CD4-positive, alpha-beta T cell treated with Interleukin-21 for 1 hour (primary cell): Measurements from ENCODE around the gene SAMD11.
A peak's percentile ranks its signal among the peaks of the same experiment; 100 is the strongest.

Experiments used
- DNase-seq: peaks from one replicate; pipeline ENCODE4 v3.0.0-alpha.2; 2020

SAMD11 gene

DNA sequence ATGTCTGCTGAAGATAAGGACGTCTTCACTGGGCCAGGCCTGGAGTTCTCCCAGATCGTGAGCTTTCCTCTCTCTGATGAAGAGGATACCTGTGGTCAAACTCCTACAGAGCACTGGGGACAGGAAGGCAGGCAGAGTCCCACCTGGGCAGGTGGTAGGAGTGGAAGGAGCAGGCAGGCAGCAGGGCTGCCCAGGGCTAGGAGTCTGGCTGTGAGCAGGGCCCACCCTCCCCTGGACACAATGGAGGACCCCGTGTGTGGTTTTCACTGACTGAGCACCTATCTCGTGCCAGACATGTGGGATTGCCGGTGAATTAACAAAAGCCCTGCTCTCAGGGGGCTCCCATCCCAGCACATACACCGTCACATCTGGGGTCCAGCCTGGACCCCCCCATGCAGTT is 4.9 kb upstream of the SAMD11 start:
- DNase-seq: no peak

DNA sequence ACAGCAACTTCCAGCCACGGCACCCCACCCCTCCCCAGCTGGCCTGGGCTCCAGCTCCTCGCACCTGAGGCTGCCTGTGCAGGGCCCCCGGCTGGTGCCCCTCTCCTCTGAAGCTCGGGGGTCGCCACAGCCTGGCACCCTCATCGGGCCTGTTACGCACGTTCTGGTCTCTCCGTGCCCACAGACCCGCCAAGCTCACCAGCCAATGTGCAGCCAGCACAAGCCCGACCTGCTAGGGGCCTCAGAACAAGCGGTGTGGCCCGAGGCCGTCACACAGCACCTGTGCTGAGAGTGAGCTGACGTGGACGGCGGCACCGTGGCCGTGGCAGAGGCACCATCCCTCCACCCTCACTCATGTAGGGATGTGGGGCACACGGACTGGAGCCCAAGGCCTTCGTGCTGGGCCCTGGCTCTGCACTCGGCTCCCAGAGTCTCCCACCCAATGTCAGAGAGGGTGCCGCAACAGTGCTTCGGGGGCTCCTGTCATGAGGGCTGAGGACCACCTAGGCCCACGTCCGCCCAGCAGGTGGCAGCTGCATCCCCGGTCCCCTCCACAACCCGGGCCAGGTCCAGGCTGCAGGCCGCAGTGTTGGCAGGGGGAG is 4.4 kb upstream of the SAMD11 start:
- DNase-seq: no peak

DNA sequence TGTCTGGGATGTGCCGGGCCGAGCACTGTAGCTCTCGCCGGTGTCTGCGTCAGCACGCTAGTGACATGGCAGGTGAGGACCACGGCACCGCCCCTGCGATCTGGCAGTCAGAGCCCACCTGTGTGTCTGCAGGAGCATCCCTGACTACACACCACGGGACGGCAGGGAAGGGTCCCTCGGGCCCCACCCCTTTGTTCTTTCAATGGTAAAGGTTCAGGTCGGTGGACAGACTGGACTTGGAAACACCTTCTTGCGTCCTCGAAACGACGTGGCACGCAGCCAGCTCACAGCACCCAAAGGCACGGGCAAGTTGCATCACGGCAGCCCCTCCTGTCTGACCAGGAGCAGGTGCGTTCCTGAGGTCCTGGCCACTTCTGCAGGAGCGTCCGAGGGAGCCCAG is 3.7 kb upstream of the SAMD11 start:
- no peak for DNase-seq

DNA sequence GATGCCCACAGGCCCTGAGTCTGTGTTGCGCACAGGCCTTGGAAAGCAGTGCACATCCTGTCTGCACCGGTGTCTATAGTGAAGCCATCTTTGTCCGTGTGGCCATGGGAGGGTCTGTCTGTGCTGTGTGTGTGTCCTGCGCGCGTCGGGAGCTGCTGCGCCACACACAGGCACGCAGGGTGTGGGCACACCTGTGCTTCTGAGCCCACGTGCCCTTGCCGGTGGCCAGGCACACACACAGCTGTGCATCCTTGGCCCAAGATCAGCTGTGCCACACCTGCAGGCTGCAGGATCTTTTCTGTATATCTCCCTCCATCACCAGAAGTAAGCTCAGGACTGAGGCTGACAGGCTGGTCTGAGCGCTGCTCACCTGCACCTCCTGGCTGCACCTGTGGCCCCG is 3.2 kb upstream of the SAMD11 start:
- no peak for DNase-seq

DNA sequence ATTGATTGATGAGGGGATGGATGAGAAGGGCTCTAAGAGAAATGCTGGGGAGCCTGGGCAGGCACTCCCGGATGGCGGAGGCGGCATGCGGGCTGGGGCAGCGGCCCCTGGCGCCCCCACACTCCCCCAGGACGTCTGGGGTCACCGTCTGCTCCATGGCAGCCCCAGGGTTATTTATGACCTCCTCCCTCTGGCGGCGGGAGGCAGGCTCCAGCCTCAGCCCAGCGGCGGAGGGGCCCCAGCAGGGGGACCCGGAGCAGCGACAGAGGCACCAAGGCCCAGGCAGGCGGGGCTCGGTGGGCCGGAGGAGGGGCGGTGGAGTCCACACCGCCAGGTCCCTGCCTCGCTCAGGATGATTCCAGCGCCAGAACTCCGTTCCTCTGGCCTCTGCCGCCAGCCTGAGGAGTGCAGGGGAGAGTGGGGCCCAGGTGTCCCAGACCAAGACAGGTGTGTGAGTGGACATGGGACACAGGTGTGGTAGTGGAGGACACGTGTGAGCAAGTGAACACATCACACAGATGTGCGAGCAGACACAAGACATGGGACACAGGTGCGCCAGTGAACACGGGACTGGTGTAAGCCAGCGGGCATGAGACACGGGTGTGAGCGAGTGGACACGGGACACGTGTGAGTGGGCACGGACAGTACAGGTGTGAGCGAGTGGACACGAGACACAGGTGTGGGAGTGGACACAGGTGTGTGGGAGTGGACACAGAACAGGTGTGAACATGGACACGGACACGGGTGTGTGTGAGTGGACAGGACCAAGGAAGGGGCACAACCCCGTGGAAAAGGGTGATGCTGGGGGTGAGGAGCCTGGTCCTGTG is 2.5 kb upstream of the SAMD11 start:
- peak; percentile 48 for DNase-seq

DNA sequence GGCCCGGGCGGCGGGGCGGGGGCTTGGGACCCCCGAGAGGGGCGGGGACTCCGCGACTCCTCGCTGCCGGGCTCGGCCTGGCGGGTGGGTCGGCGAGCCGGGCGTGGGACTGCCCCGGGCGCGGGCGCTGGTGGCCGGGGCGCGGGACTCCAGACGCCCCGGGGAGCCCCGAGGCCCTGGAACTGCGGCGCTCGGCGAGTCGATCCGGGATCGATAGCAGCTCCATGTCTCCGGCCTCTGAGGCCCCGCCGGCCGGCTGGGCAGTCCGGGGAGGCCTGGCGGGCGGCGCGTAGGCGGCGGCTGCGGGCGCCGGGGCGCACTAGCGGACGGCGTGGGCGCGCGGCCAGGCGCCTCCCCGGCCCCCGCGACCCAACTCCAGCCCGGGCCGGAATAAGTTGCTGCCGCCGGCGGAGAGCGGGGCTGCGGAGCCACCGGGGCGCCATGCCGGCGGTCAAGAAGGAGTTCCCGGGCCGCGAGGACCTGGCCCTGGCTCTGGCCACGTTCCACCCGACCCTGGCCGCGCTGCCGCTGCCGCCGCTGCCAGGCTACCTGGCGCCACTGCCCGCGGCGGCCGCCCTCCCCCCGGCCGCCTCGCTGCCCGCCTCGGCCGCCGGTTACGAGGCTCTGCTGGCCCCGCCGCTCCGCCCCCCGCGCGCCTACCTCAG is 400 bp downstream of the SAMD11 start:
- DNase-seq: no peak

DNA sequence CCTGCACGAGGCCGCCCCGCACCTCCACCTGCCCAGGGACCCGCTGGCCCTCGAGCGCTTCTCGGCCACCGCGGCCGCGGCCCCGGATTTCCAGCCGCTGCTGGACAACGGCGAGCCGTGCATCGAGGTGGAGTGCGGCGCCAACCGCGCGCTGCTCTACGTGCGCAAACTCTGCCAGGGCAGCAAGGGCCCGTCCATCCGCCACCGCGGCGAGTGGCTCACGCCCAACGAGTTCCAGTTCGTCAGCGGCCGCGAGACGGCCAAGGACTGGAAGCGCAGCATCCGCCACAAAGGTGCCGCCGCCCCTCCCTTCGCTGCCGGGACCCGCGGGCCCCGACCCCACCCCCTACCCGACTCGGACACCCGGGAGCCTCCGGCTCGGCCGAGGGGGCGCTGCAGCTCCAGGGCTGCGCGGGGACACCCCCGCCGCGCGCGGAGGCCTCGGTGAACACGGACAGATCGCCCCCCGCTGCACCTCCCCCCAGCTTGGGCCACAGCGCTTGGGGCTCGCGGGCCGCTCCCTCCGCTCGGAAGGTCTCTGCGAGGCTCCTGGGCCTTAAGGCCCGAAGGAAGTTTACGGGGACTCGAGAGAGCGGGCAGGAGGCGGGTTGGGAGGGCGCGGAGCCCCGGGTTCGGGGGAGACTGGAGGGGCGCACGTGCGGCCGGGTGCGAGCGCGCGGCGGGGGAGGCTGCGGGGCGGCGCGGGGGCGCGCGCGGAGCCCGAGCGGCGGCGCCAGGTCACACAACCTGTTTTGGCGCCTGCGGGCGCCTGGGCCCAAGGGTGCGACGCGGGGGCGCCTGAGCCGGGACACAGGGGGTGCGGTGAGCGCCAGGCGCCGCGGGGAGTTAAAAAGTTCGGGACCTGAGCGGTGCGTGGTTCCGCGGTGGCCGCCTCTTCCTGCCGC is 1.2 kb downstream of the SAMD11 start:
- no peak for DNase-seq

DNA sequence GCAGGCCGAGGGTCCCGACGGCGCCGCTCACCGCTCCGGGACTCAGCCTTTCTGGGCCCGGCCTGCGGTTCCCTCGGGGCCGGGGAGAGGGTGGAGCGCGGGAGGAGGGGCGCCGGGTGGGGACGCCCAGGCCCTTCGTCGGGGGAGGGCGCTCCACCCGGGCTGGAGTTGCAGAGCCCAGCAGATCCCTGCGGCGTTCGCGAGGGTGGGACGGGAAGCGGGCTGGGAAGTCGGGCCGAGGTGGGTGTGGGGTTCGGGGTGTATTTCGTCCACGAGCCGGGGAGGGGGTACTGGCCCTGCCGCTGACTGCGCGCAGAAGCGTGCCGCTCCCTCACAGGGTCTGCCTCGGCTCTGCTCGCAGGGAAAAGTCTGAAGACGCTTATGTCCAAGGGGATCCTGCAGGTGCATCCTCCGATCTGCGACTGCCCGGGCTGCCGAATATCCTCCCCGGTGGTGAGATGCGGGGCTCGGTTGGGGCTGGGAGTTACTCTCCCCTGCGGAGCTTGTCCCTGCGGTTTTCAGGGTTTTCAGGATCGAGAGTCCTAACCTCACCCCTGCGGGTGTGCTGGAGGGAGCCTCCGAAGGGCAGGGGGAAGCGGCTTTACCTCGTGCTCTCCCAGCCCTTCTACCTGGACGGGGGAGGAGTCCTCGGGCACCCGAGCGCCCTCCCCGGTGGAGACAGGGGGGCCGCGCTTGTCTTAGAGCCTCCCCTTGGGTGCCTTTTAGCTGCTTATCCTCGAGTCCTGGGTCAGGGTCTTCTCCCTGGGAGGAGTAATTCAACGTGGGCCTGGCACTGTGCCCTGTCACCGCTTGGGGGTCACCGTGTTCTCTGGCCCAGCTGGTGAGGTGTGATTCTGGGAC is 2.1 kb downstream of the SAMD11 start:
- DNase-seq: no peak

DNA sequence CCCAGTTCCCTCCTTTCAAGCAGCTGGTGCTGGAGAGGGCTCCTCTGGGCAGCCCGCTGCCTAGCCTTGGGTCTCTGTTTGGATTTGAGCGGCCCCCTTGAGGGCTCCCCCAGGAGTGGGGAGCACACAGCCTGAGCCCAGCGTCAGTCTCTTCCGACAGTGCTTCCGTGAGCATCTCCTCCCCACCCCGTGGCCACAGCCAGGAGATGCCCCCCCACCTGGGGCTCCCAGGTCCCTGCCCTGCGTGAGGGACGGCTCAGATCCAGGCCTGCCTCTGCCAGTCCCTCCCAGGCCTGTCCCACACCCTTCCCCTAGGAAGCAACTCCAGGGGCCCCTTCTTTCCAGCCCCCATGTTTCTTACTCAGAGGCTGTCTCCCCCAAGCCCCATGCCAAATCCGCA is 3.5 kb downstream of the SAMD11 start:
- no peak for DNase-seq

DNA sequence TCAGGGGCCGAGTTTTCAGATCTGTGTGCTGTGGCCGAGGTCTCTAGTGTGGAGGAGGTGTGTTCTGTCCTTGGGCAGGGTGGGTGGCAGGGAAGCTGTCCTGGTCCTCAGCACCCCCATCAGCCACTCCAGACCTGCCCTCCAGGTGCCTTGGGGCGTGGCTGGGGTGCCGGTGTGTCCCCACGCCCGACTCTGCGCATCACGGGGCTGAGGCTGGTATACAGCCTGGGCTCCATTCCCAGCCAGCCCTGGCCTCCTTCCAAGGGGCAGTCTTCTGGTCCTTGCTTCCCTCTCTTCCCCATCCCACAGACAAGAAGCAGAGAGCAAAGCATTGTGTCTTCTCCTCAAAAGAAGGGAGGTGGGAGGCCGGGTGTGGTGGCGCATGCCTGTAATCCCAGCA is 4.0 kb downstream of the SAMD11 start:
- no peak for DNase-seq

DNA sequence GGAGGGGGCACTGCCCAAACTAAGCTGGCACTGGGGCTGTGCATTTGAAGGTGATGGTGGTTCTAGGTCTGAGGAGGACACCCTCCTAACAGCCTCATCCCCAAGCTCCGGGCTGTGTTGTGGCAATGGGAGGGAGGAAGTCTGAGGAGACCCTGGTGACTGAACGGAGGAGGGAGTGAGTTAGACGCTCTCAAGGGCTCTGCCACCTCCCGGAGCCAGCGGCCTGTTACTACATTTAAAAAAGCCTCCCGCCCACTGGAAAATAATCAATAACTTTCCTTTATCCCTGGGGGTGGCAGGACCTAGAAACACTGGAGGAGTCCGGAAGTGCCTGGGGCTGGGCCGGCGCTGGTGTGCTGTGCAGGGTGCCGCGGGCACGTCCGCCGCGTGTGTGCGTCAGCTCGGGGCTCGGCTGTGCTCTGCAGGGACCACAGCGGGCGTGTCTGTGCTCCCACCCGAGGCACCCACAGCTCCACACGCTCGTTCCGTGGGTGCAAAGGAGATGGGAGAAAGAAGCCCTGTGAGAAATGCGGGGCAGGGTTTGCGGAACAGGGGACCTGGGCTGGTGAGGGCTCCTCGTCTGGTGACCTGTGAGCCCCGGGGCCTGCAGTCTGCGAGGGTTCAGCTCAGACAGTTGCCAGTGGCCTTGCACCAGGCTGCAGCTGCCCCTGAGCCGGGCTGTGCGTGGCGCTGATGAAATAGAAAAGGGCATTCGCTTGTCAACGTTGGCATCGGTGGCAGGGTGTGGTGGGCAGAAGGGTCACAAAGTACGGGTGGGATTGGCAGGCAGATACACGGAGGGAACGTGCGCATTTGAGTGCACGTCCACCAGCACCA is 5.3 kb downstream of the SAMD11 start:
- no peak for DNase-seq

DNA sequence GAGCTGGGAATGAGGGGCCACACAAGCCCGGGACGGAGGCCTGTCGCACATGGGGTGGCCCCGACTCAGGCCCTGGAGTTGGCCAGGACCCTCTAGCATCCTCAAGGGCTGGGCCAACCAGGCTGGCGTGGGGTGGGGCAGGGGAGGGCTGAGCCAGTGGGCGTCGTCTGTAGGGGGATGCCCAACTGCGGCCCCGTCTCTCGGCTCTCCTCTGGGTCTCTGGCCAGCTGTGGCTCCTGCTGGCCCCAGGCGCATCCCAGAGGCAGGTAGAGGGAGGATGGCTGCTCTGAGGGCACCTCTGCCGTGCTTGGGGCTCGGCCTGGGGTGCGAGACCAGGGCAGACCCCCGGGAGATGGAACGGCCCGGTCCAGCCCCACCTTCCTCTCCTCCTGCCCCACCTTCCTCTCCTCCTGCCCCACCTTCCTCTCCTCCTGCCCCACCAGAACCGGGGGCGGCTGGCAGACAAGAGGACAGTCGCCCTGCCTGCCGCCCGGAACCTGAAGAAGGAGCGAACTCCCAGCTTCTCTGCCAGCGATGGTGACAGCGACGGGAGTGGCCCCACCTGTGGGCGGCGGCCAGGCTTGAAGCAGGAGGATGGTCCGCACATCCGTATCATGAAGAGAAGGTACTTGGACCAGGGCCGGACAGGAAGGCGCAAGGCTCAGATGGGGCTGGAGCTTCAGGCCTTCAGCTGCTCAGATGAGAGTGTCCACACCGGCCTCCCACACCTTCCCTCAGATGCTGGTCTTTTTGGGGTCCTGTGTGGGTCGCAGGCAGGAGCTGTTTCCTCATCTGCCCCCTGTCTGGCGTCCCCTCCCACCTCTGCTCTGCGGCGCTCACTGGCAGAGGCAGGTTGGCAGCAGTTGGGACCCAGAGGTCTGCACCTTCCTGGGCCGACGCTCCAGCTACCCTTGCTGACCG is 6.2 kb downstream of the SAMD11 start:
- no peak for DNase-seq

DNA sequence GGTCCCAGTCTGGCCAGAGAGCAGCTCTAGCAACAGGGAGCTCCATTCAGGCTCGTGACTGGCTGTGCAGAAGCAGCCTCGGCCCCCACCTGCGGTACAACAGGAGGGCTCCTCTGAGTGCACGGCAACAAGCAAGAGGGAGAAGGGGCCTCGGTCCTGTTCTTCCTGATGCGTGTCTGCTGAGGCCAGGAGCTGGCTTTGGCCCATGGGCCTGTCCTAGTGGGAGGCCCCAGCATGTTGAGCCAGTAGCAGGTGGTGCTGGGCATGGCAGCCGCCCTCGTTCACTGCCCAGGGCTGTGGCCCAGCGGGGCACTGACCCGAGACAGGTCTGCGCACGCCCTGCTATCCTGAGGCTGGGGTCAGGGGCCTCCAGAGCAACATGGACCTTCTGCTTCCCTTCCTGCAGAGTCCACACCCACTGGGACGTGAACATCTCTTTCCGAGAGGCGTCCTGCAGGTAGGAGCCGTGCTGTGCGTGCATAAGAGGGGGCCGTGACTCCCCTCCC is 7.0 kb downstream of the SAMD11 start:
- DNase-seq: no peak

DNA sequence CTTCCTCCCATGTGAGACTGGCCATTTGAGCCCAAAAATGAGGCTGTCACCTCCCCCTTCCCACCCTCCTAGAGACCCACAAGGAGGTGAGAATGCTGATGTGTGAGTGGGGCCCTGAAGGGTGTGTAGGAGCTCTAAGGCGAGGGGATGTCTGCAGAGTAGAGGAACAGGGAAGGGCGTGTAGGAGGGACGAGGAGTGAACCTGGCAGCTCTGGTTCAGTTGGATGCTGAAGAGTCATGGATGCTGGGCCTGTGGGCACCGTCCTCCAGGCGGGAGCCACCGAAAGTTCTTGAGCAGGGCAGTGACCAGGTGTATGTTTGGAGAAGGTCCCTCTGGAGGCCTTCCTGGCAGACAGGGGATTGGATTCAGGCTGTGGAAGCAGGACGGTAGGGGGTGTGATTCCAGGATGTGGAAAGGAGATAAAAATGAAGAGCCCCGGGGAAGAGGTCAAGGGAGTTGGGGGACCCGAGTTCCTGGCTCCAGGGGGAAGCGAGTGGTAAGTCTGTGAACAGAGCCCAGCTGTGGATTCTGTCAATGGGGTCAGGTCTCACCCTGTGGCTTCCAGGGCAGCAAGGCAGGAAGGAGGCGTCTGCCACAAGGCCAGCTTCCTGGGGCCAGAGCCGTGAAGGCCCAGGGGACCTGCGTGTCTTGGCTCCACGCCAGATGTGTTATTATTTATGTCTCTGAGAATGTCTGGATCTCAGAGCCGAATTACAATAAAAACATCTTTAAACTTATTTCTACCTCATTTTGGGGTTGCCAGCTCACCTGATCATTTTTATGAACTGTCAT is 7.9 kb downstream of the SAMD11 start:
- DNase-seq: no peak

DNA sequence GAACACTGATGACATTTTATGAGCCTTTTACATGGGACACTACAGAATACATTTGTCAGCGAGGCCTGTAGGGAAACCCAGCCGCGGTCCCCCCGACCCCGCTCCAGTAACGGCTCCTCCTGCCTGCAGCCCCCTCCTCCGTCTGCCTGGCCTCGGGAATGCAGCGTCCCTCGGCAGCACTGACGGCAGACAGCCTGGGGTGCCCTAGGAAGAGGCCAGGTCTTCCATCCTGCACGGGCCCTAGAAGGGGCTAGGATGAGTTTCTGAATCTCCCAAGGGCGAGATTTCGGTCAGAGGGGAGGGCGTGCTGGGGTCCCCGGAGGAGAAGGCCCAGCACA is 8.4 kb downstream of the SAMD11 start:
- DNase-seq: no peak

DNA sequence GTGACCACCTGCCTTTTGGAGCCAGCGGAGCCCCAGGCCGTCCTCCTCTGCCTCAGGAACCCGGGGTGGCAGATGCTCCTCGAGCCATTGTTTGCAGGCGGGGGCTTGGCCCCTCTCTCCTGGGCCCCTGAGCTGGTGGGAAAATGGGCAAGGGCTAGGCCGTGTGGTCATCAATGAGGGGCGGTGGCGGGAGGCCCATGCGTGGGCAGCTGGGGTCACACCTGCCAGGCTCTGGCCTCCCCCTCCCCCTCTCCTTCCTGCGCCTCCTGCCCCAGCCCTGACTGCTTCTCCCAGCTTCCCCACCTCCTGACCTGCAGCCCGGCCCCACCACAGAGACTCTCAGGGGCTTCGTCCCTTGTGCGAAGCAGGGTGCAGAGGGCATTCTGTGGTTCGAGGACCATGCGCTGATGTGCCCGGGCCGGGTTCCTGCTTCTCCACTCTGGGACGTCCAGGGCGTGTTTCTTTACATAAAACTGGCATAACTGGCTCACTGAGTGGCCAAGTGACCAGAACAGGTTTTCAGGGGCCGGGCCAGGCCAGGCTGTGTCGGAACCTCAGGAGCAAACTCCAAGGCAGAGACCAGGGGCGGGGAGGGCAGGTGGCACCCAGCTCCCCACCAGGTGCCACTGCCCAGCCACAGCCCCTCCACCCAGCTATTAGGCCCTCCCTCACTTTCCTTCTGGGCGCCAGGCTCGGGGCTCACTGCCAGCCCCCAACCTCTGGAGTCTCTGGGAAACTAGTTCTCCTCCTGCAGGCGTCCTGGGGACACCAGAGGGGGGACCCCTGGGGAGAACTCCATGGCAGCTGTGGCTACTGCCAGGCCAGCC is 9.3 kb downstream of the SAMD11 start:
- no peak for DNase-seq

DNA sequence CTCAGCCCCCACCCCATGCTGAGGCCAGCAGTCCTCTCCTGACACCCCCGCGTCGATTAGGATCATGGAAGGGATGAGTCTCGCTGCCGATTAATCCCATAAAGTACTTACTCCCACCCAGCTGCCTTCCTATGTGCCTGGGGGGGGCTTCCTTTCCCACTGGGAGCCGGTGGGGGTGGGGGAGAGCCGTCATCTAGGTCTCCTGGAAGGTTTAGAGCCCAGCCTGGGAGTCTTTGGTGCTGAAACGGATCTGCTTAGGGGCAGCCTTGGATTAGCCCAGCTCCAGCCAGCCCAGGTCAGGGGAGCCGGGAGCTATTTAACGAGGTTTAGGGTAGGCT is 9.8 kb downstream of the SAMD11 start:
- DNase-seq: no peak

DNA sequence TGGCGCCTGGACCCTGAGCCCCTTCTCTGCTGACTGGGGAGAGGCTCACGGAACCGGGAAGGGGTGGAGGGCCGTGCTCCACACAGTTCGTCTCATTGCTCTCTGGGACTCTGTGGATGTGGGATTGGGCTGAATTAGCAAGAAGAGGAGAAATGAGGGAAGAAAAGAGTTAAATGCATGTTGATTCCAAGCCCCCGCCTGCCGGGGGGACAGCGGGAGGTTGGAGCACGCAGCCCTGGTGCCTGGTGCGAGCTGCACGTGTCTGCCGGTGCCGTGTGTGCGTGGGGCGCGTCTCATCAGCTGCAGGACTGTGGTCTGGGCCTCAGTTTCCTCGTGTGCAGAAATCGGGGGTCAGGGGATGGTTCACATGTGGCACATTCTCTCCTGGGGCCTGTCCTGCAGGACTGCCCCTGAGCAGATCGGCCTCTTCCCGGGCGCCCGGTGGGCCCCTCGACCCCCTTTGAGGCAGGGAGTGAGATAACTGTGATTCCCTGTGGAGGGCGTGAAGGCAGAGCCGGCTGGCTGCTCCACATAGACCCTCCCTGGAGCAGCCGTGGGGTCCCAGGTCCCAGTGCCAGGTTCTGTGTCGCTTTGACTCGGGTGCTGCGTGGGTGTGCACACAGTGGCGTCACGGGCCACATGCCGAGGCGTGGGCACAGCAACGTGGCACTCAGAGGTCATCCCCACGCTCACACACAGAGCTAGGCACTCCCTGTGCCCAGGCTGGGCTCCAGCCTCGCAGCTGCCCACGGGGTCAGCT is 11.4 kb downstream of the SAMD11 start:
- no peak for DNase-seq
